ENCODE results near the gene TNC.

DNA sequence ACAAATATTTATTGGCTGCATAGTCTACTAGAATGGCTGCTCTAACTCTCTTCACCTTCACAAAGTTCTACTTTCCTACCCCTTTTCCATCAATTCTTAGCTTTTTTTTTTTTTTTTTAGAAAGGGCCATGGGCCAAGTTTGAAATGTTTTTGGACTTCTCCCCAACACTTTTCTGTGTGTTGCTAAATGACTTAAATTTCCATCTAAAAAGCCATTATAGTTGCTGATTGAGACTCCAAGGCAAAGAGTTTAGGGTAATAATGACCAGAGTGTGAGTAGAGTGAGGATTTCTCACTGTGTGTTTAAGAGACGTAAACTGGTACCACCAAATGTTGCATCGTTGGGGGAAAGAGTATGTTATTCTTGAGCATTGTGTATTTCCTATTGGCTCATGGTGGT lies 24.4 kb downstream of the TNC start:
- TF ChIP-seq, protein P1, sequence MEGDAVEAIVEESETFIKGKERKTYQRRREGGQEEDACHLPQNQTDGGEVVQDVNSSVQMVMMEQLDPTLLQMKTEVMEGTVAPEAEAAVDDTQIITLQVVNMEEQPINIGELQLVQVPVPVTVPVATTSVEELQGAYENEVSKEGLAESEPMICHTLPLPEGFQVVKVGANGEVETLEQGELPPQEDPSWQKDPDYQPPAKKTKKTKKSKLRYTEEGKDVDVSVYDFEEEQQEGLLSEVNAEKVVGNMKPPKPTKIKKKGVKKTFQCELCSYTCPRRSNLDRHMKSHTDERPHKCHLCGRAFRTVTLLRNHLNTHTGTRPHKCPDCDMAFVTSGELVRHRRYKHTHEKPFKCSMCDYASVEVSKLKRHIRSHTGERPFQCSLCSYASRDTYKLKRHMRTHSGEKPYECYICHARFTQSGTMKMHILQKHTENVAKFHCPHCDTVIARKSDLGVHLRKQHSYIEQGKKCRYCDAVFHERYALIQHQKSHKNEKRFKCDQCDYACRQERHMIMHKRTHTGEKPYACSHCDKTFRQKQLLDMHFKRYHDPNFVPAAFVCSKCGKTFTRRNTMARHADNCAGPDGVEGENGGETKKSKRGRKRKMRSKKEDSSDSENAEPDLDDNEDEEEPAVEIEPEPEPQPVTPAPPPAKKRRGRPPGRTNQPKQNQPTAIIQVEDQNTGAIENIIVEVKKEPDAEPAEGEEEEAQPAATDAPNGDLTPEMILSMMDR (IDR thresholded peaks at IDR 0.05), result no peak
- TF ChIP-seq POLR2A (IDR thresholded peaks at IDR 0.05), result no peak
